ENCODE measurements around the gene PPP2R3A.

DNA sequence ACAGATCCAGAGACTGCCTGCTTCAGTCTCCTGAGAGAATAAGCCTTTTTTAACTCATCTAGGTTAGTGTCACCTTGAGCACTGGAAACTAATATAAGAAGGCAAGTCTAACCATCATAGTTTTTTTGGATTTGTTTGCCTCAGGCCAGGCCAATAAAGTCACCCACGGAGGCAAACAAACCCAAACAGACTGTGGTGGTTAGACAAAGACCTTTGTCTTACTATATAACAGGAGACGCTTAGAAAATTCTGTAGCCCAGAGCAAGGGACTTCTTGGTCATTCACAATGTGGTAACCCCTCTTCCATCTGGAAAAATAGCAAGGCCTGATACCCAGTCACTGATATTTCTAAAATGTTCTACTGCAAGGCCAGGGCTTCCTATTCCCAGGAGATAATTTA, 45.3 kb upstream of the PPP2R3A start:
- TF ChIP-seq POLR2AphosphoS5 (IDR thresholded peaks at IDR 0.05; ENCODE audit: low read depth, low read length) (no peak), POLR2A (IDR thresholded peaks at IDR 0.05; ENCODE audit: low read depth, low read length) (no peak)

All from GM12892 (cell line).